Neuron (in vitro differentiated cells): ENCODE measurements around the gene KRT12.

Source experiments
- H2AFZ ChIP-seq: one replicate; pipeline ENCODE4 v1.6.1; 2013; ENCODE audit warnings: low read depth, mild to moderate bottlenecking, inconsistent platforms, low read length, moderate library complexity
- H3K27me3 ChIP-seq: one replicate; pipeline ENCODE4 v1.6.1; 2013; ENCODE audit warnings: low read length; ENCODE audit not compliant: insufficient read depth
- H3K36me3 ChIP-seq: one replicate; pipeline ENCODE4 v1.6.1; 2013; ENCODE audit warnings: low read length; ENCODE audit not compliant: insufficient read depth
- H3K4me1 ChIP-seq: one replicate; pipeline ENCODE4 v1.6.1; 2013; ENCODE audit warnings: low read length; ENCODE audit not compliant: insufficient read depth
- H3K4me3 ChIP-seq: 2 replicates; pipeline ENCODE4 v1.5.1; 2013; ENCODE audit warnings: mild to moderate bottlenecking, low read length, moderate library complexity
- H3K9me3 ChIP-seq: one replicate; pipeline ENCODE4 v1.6.1; 2013; ENCODE audit warnings: low read length

KRT12 gene

GRCh38 chr17:40901981-40902474 lies 35.0 kb upstream of the KRT12 start:
- Histone ChIP-seq H3K27me3 (peaks cover 1% of the 10 kb centered on the region), H3K9me3 (no peaks in the 10 kb centered on the region), H2AFZ (no peak overlapping the region), H3K4me3 (no peak overlapping the region), H3K4me1 (no peaks in the 10 kb centered on the region), H3K36me3 (no peaks in the 10 kb centered on the region)

- Histone ChIP-seq H3K4me1 (no peaks in the 10 kb centered on the region), H3K4me3 (no peak overlapping the region), H3K9me3 (no peaks in the 10 kb centered on the region), H3K36me3 (no peaks in the 10 kb centered on the region), H3K27me3 (peaks cover 5% of the 10 kb centered on the region), H2AFZ (no peak overlapping the region)
These were observed 33.9 kb upstream of the KRT12 start for GRCh38 chr17:40900809-40901356.

- H3K4me1 ChIP-seq: no peaks in the 10 kb centered on the region
- no peak overlapping the region for H2AFZ ChIP-seq
- H3K4me3 ChIP-seq: no peak overlapping the region
- H3K36me3 ChIP-seq: no peaks in the 10 kb centered on the region
- H3K27me3 ChIP-seq: peaks cover 16% of the 10 kb centered on the region
- no peaks in the 10 kb centered on the region for H3K9me3 ChIP-seq
These were observed 30.0 kb upstream of the KRT12 start for GRCh38 chr17:40896916-40897455.

- H3K4me1 ChIP-seq: no peaks in the 10 kb centered on the region
These were observed 28.2 kb upstream of the KRT12 start for GRCh38 chr17:40895106-40895730.

GRCh38 chr17:40888196-40888720 lies 21.2 kb upstream of the KRT12 start:
- Histone ChIP-seq H3K4me3 (no peak overlapping the region), H3K9me3 (no peaks in the 10 kb centered on the region), H3K4me1 (no peaks in the 10 kb centered on the region), H2AFZ (no peak overlapping the region), H3K27me3 (peaks cover 7% of the 10 kb centered on the region), H3K36me3 (no peaks in the 10 kb centered on the region)

More at GRCh38 chr17:40895106-40895730, 28.2 kb upstream of the KRT12 start:
- no peaks in the 10 kb centered on the region for H3K36me3 ChIP-seq
- H3K27me3 ChIP-seq: peaks cover 16% of the 10 kb centered on the region
- no peak overlapping the region for H2AFZ ChIP-seq
- no peaks in the 10 kb centered on the region for H3K9me3 ChIP-seq
- H3K4me3 ChIP-seq: no peak overlapping the region

- H3K36me3 ChIP-seq: no peaks in the 10 kb centered on the region
- H3K9me3 ChIP-seq: no peaks in the 10 kb centered on the region
- no peaks in the 10 kb centered on the region for H3K4me1 ChIP-seq
- no peak overlapping the region for H3K4me3 ChIP-seq
- H3K27me3 ChIP-seq: peaks cover 7% of the 10 kb centered on the region
- H2AFZ ChIP-seq: no peak overlapping the region
These were observed 19.1 kb upstream of the KRT12 start for GRCh38 chr17:40886090-40886489.

- Histone ChIP-seq H3K36me3 (no peaks in the 10 kb centered on the region), H3K9me3 (no peaks in the 10 kb centered on the region), H3K27me3 (peaks cover 5% of the 10 kb centered on the region), H2AFZ (no peak within 1 kb of the TSS), H3K4me1 (no peaks in the 10 kb centered on the region), H3K4me3 (no peak within 1 kb of the TSS)
These were observed 17.9 kb upstream of the KRT12 start, which contains the start of gene KRT20 for GRCh38 chr17:40884708-40885512. TSS of gene KRT20 (minus strand) at chr17:40885242. CDS start at chr17:40885185, 57 bp downstream.

- H3K27me3 ChIP-seq: peaks cover 3% of the 10 kb centered on the region
- no peaks in the 10 kb centered on the region for H3K9me3 ChIP-seq
- H3K4me3 ChIP-seq: no peak overlapping the region
- H3K4me1 ChIP-seq: no peaks in the 10 kb centered on the region
- H3K36me3 ChIP-seq: no peaks in the 10 kb centered on the region
- H2AFZ ChIP-seq: no peak overlapping the region
These were observed 16.8 kb upstream of the KRT12 start for GRCh38 chr17:40883626-40884334.

GRCh38 chr17:40883031-40883430 lies 16.0 kb upstream of the KRT12 start:
- no peak overlapping the region for H2AFZ ChIP-seq
- no peaks in the 10 kb centered on the region for H3K27me3 ChIP-seq
- H3K4me3 ChIP-seq: no peak overlapping the region
- no peaks in the 10 kb centered on the region for H3K4me1 ChIP-seq
- no peaks in the 10 kb centered on the region for H3K36me3 ChIP-seq
- no peaks in the 10 kb centered on the region for H3K9me3 ChIP-seq

GRCh38 chr17:40879026-40879425 lies 12.0 kb upstream of the KRT12 start:
- Histone ChIP-seq H3K27me3 (no peaks in the 10 kb centered on the region), H3K9me3 (no peaks in the 10 kb centered on the region), H3K4me1 (no peaks in the 10 kb centered on the region), H2AFZ (no peak overlapping the region), H3K36me3 (no peaks in the 10 kb centered on the region), H3K4me3 (no peak overlapping the region)

DNA sequence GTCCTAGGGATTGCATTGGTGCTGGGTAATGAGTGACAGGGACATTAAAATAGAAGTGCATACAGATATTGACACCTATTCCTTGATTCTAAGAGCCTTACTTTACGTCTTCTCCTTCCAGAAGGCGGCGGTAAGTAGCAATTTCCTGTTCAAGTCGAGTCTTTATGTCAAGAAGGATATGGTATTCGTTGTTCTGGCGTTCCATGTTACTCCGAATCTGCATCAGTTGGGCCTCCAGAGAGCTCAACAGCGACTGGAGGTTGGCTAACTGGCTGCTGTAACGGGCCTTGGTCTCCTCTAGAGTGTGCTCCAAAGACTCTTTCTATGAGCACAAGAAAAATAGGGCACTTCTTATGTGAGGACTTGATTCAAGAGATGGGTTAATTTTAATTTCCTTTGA lies 11.0 kb upstream of the KRT12 start:
- no peaks in the 10 kb centered on the region for H3K9me3 ChIP-seq
- no peak overlapping the region for H2AFZ ChIP-seq
- no peaks in the 10 kb centered on the region for H3K27me3 ChIP-seq
- H3K4me3 ChIP-seq: no peak overlapping the region
- no peaks in the 10 kb centered on the region for H3K4me1 ChIP-seq
- H3K36me3 ChIP-seq: no peaks in the 10 kb centered on the region

GRCh38 chr17:40873801-40874200 lies 6.8 kb upstream of the KRT12 start:
- no peaks in the 10 kb centered on the region for H3K4me1 ChIP-seq
- no peaks in the 10 kb centered on the region for H3K36me3 ChIP-seq
- no peak overlapping the region for H2AFZ ChIP-seq
- no peak overlapping the region for H3K4me3 ChIP-seq
- H3K27me3 ChIP-seq: peaks cover 4% of the 10 kb centered on the region
- no peaks in the 10 kb centered on the region for H3K9me3 ChIP-seq
